Measurements from ENCODE around the gene PPP6R2. TPM values are rescaled to one million over a fixed set of nuclear protein-coding genes. Genes with fewer than 3 reads are reported as not detected.

Gene PPP6R2
- polyA plus RNA-seq, 6 donors from 2014 or later: 11.9 to 28.1 (median 16.2) TPM

GRCh38 chr22:50309601-50309991, 33.5 kb upstream of the PPP6R2 start:
- no peaks in the 10 kb centered on the region for H3K9me3 Mint-ChIP-seq
- no peak overlapping the region for H3K27ac Mint-ChIP-seq
- no peaks in the 10 kb centered on the region for H3K36me3 Mint-ChIP-seq
- peak overlapping the region in 1 of 8 donors; percentile 78 for H3K4me3 Mint-ChIP-seq
- H3K27me3 Mint-ChIP-seq: peaks cover under 1 to 21% (median 14%) of the 10 kb centered on the region in 3 donors
- peaks cover 31 to 34% (median 33%) of the 10 kb centered on the region in 3 donors for H3K4me1 Mint-ChIP-seq
- ATAC-seq (ENCODE audit: low read depth in 2 of 2) (no peak), DNase-seq (no peak)

- Mint-ChIP-seq H3K4me3 (peak overlapping the region in 2 of 8 donors; percentile 30 to 60), H3K4me1 (peaks cover 29 to 33% (median 31%) of the 10 kb centered on the region in 3 donors), H3K27me3 (peaks cover 0 to 16% (median 14%) of the 10 kb centered on the region in 3 donors), H3K9me3 (no peaks in the 10 kb centered on the region), H3K27ac (peak overlapping the region in 2 of 6 donors; percentile 30 to 74), H3K36me3 (no peaks in the 10 kb centered on the region)
- DNase-seq (no peak), ATAC-seq (ENCODE audit: low read depth in 2 of 2) (no peak)
Observed at GRCh38 chr22:50310031-50310722, 33.0 kb upstream of the PPP6R2 start.

- Mint-ChIP-seq H3K27me3 (peaks cover 0 to 11% (median 9%) of the 10 kb centered on the region in 3 donors), H3K4me3 (no peak overlapping the region), H3K9me3 (no peaks in the 10 kb centered on the region), H3K27ac (no peak overlapping the region), H3K36me3 (no peaks in the 10 kb centered on the region), H3K4me1 (peaks cover 27 to 34% (median 32%) of the 10 kb centered on the region in 3 donors)
- no peak for DNase-seq
- ATAC-seq (ENCODE audit: low read depth in 2 of 2): no peak
Observed at GRCh38 chr22:50310949-50311444, 32.1 kb upstream of the PPP6R2 start.

GRCh38 chr22:50311606-50312351, 31.3 kb upstream of the PPP6R2 start:
- peak overlapping the region in 1 of 6 donors; percentile 41 for H3K27ac Mint-ChIP-seq
- H3K36me3 Mint-ChIP-seq: no peaks in the 10 kb centered on the region
- no peak for ATAC-seq (ENCODE audit: low read depth in 2 of 2)
- peaks cover 0 to 7% (median 6%) of the 10 kb centered on the region in 3 donors for H3K27me3 Mint-ChIP-seq
- no peaks in the 10 kb centered on the region for H3K9me3 Mint-ChIP-seq
- no peak for DNase-seq
- peaks cover 21 to 30% (median 27%) of the 10 kb centered on the region in 3 donors for H3K4me1 Mint-ChIP-seq
- H3K4me3 Mint-ChIP-seq: peak overlapping the region in 2 of 8 donors; percentile 20 to 26

- H3K9me3 Mint-ChIP-seq: no peaks in the 10 kb centered on the region
- H3K27me3 Mint-ChIP-seq: peaks cover 0 to 7% (median 6%) of the 10 kb centered on the region in 3 donors
- DNase-seq (no peak), ATAC-seq (ENCODE audit: low read depth in 2 of 2) (no peak)
- H3K36me3 Mint-ChIP-seq: no peaks in the 10 kb centered on the region
- peaks cover 21 to 30% (median 27%) of the 10 kb centered on the region in 3 donors for H3K4me1 Mint-ChIP-seq
- no peak overlapping the region for H3K4me3 Mint-ChIP-seq
- H3K27ac Mint-ChIP-seq: peak overlapping the region in 1 of 6 donors; percentile 41
Observed at GRCh38 chr22:50312371-50312770, 30.8 kb upstream of the PPP6R2 start.

- no peaks in the 10 kb centered on the region for H3K9me3 Mint-ChIP-seq
- no peak for DNase-seq
- H3K4me1 Mint-ChIP-seq: peaks cover 21 to 30% (median 27%) of the 10 kb centered on the region in 3 donors
- ATAC-seq (ENCODE audit: low read depth in 2 of 2): no peak
- peak overlapping the region in 1 of 6 donors; percentile 29 for H3K27ac Mint-ChIP-seq
- peaks cover 0 to 7% (median 6%) of the 10 kb centered on the region in 3 donors for H3K27me3 Mint-ChIP-seq
- no peaks in the 10 kb centered on the region for H3K36me3 Mint-ChIP-seq
- no peak overlapping the region for H3K4me3 Mint-ChIP-seq
Observed at GRCh38 chr22:50313021-50313420, 30.1 kb upstream of the PPP6R2 start.

- peak overlapping the region in 4 of 8 donors; percentile 69 to 92 (median 77) for H3K4me3 Mint-ChIP-seq
- DNase-seq: no peak
Observed at GRCh38 chr22:50313600-50313999, 29.5 kb upstream of the PPP6R2 start.

GRCh38 chr22:50314081-50314454, 29.1 kb upstream of the PPP6R2 start:
- Mint-ChIP-seq H3K36me3 (no peaks in the 10 kb centered on the region), H3K4me1 (peaks cover 22 to 24% (median 22%) of the 10 kb centered on the region in 3 donors), H3K27ac (peak overlapping the region in 5 of 6 donors; percentile 69 to 93 (median 88)), H3K27me3 (no peaks in the 10 kb centered on the region), H3K9me3 (no peaks in the 10 kb centered on the region), H3K4me3 (peak overlapping the region; percentile 70 to 92 (median 87))
- DNase-seq (no peak), ATAC-seq (ENCODE audit: low read depth in 2 of 2) (no peak)

More at GRCh38 chr22:50313600-50313999, 29.5 kb upstream of the PPP6R2 start:
- H3K27ac Mint-ChIP-seq: peak overlapping the region in 2 of 6 donors; percentile 24 to 78
- no peaks in the 10 kb centered on the region for H3K36me3 Mint-ChIP-seq
- peaks cover 0 to 5% (median 4%) of the 10 kb centered on the region in 3 donors for H3K27me3 Mint-ChIP-seq
- peaks cover 23 to 27% (median 26%) of the 10 kb centered on the region in 3 donors for H3K4me1 Mint-ChIP-seq
- no peak for ATAC-seq (ENCODE audit: low read depth in 2 of 2)
- H3K9me3 Mint-ChIP-seq: no peaks in the 10 kb centered on the region

GRCh38 chr22:50314455-50315288, 28.5 kb upstream of the PPP6R2 start:
- H3K36me3 Mint-ChIP-seq: no peaks in the 10 kb centered on the region
- H3K27ac Mint-ChIP-seq: peak overlapping the region; percentile 78 to 95 (median 92)
- H3K4me1 Mint-ChIP-seq: peaks cover 20 to 22% (median 22%) of the 10 kb centered on the region in 3 donors
- H3K9me3 Mint-ChIP-seq: no peaks in the 10 kb centered on the region
- H3K27me3 Mint-ChIP-seq: no peaks in the 10 kb centered on the region
- ATAC-seq (ENCODE audit: low read depth in 2 of 2): peak; percentile 86 to 90
- peak; percentile 75 for DNase-seq
- H3K4me3 Mint-ChIP-seq: peak overlapping the region; percentile 70 to 92 (median 87)

- Mint-ChIP-seq H3K9me3 (no peaks in the 10 kb centered on the region), H3K27me3 (no peaks in the 10 kb centered on the region), H3K4me1 (peaks cover 20 to 26% (median 21%) of the 10 kb centered on the region in 3 donors), H3K4me3 (peak overlapping the region in 5 of 8 donors; percentile 7 to 84 (median 53)), H3K27ac (peak overlapping the region in 5 of 6 donors; percentile 73 to 96 (median 95)), H3K36me3 (no peaks in the 10 kb centered on the region)
- DNase-seq (no peak), ATAC-seq (ENCODE audit: low read depth in 2 of 2) (no peak)
Observed at GRCh38 chr22:50315289-50316113, 27.6 kb upstream of the PPP6R2 start.

GRCh38 chr22:50316114-50317065, 26.7 kb upstream of the PPP6R2 start:
- no peak for ATAC-seq (ENCODE audit: low read depth in 2 of 2)
- Mint-ChIP-seq H3K4me3 (no peak overlapping the region), H3K4me1 (peaks cover 20 to 28% (median 21%) of the 10 kb centered on the region in 3 donors), H3K27me3 (no peaks in the 10 kb centered on the region), H3K9me3 (no peaks in the 10 kb centered on the region), H3K27ac (peak overlapping the region in 2 of 6 donors; percentile 15 to 88), H3K36me3 (no peaks in the 10 kb centered on the region)
- DNase-seq: no peak
